Measurements from ENCODE around the gene MRPL28.
"Not testable (repeated sequence)": the region's sequence is repeated elsewhere in the genome, so short reads cannot be mapped to it uniquely, and the experiment has no call there.

Gene MRPL28

DNA sequence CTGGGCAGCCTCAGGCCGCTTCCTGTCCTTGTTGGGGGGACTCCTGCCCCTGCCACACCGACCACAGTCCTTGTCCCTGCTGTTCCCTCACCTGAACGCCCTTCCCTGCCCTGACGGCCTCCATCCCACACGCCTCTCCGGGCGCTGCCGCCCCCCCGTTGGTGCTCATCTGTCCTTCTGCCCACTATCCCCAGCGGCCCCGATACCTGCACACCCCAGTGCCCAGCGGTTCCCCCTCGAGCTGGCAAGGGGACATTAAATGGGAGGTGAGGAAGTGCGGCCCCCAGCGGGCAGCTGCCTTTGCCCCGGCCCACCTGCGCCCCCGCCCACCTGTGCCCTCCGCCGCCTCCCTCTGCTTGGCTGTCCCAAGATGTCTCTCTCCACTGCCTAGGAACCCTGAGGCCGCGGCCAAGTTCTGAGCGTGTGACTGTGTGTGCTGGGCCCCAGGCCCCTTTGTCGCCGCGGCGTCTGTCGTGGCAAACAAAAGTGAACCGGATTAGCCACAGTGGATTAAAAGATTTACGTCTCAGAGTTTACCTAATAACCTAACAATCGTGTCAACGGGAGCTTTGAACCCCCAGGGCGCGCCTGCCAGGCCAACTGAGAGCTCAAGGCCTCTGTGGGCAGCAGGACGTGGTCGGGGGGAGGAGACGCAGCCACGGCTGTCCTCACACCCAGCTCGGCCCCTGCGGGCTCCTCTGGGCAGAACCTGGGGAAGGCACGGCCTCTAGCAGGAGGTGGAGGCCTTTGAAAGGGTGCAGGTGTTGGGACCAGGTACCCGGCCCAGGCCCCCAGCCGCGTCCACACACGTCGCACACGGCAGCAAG, 10.3 kb downstream of the MRPL28 start:
- no peak for DNase-seq (ENCODE audit: low read depth)

DNA sequence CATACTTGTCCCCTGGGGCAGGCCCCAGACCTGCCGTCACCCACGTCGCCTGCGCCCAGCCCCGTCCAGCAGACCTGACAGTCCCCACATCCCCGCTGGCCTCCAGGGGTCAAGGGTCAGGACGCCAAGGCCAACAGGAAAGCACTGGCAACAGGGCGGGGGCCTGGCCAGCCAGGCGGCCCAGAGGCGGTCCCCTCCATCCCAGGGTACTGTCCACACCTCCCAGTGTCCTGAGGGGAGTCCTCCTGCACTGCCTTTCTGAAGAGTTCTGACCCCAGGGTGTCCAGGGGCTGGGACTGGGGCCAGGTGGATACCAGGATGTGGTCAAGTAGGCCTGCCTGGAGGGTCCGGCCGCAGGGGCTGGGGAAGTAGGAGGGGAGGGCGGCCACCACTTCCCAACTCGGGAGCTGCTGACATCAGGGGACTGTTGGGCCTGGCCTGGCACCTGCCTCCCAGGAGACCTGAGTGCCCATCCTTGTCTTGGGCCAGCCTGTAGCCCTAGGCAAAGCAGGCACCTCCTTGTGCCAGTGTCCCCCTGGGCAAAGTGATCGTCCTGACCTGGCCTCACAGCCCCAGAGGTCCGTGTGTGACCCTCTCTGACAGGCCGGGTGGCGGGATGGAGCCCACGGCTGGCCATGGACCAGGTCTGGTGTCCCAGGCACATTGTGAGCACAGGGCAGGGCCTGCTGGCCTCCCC, 11.1 kb downstream of the MRPL28 start:
- DNase-seq (ENCODE audit: low read depth): no peak

DNA sequence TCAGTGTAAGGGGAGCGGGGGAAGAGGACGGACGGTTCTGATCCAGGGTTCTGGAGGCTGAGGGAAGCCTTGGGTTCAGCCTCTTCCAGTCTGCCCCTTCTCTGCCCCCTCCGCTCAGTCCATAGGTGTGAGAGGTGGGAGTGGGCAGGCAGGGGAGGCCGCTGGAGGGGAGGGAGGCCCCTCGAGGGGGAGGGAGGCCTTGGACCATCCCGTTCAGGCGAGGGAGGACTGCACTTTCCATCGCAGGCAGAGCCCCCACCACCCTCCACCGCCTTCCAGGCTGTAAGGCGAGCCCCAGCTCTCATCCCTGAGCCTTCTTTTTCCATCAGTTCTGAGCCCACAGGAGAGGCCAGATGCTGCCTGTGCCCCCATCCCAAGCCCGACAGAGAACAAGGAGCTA, 13.6 kb downstream of the MRPL28 start:
- DNase-seq (ENCODE audit: low read depth): no peak

DNA sequence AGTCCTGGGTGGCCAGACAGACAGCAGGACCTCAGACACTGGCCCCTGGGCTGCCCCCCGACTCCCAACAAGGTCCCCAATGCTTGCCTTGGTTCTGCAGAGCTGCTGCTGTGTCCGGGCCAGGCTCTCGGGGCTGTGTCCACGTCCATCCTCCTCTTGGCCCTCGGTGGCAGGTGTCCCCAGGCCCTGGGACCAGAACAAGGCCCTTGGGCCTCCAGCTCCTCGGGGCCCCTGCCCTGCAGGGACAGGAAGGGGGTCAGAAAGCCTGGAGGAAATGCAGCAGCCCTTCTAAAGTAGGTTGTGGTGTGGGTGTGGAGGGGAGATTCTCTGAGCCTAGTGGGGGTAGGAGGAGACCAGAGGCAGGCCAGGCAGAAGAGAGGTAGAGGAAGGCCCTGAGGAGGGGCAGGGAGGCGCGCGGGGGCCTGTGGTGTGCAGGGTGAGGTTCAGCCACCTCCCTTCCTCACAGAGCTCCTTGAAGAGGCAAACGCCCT, 15.3 kb downstream of the MRPL28 start:
- DNase-seq (ENCODE audit: low read depth): peak; percentile 32

DNA sequence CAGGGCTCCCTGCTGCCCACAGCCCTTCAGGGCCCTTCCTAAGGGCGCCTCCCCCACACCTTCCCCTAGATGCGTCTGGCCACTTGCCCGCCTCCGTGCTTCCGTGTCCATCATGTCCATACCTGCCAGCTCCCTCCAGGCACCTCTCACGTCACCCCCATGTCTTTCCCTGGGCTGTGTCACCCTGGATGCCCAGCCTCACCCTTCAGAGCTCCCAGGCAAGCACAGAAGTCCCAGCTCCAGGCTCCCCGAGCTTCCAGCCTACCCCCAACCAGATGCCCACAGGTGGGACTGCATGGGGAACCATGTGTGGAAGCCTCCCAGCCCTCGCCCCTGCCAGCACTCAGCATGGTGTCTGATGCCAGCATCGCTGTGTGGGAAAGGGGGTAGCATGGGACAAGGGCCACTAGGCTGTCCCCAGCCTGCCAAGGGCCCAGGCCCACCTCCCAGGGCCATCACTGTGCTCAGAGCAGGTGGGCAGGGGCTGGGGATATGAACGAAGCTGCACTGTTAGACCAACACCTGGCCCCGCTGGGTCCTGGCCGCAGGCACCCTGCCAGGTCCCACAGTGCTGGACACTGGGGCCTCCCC, 16.0 kb downstream of the MRPL28 start:
- DNase-seq (ENCODE audit: low read depth): no peak

DNA sequence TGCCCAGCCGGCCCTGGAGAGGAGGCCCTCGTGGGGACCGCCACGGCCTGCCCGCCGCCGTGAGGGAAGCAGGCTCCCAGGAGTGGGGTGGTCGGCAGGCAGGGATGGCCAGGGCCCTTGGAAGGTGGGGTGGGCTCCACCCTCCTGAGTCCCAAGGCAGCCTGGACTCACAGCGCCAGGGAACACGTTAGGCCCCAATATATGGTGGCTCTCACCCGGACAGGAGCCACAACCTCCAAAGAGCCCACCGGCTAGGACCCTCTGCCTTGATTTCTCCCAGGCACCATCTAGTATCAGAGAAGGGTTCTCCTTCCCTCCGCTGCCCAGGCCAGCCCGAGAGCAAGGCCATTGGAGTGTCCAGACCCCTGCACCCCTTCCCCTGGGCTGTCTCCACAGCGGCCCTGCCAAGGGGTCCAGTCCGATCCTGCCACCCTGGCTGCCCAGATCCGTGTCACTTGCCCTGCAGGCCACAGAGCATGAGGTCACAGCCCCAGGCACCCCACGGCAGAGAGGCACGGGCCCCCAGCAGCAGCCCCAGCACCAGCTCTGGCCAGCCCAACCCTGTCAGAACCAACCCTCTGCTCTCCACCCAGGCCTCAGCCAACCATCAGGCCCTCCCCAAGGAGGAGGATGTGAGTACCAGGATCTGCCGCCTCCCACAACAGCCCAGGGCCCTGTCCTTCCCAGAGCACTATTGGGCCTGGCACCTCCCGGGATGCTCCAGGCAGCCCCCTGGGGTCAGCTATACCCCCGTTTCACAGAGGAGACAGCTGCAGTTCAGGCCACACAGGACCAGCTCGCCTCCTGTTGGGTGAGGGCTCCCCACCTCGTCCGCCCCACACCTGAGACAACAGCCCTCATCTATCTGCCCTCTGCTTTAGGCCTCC, 16.7 kb downstream of the MRPL28 start:
- DNase-seq (ENCODE audit: low read depth): no peak

DNA sequence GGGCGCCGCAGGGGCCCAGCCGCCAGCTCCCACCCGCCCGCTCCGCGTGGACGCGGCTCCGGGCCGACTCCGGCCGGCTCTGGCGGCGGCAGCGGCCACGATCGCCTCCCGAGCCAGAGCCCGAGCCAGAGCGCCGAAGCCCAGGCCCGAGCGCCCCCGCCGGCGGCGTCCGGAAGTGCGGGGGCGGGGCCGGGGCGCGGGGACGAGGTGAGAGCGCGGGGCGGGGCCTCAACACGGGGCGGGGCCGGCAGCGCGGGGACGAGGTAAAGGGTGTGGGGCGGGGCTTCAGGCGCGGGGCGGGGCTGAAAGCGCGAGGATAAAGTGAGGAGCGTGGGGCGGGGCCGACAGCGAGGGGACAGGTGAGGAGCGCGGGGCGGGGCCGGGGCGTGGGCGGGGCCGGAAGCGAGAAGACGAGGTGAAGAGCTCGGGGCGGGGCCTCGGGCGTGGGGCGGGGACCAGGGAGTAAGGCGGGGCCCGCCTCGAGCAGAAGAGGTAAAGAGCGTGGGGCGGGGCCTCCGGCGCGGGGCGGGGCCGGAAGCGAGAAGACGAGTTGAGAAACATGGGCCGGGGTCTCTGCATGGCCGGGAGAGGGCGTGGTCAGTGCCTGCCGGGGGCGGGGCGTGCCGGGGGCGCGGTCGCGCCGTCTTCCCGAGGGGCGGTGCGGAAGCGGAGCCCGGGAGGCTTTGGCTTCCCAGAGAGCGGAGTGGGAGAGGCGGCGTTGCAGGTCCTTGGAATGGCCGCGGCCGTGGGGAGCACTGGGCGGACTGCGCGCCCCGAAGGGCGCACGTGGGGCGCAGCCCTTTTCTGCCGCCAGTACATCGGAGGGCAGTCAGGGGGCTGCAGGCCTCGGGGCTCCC, 17.6 kb downstream of the MRPL28 start, which contains the start of gene AXIN1:
Gene AXIN1, minus strand, starts transcription at position 177 of the 857 bp plus-strand sequence. CDS start 5,698 bp downstream, outside the sequence.
- DNase-seq (ENCODE audit: low read depth): peak; percentile 100

DNA sequence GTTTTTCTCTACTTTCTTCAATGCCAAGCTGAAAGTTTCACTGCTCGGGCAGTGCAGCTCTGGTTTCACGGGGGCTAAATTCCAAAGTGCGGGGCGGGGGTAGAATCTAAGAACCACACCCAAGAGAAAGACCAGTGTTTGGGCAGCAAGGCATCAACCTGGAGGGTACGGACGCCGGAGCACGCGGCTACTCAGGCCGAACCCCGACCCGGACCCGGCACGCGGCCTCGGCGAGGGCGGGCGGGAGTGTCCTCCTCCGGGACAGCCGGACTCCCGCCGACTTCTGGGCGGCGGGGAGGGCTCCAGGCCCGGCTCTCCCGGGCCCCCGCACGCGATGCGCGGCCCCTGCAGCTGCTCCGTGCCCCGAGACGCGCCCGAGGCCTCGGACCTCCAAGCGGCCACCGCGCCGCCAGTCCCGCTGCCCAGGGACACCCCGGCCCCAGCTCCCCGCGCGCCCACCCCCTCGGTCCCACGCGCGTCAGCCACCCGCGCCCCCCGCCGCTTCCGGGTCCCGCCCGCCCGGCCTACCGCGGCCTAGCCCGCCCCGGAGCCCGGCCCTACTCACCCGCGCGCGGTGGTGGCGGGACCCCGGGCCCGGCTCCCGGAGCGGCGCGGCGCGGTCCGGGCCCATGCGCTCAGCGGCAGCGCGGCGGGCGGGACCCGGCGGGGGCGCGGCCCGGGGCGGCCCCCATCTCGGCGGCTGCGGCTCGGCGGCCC, 18.4 kb downstream of the MRPL28 start:
- no peak for DNase-seq (ENCODE audit: low read depth)

DNA sequence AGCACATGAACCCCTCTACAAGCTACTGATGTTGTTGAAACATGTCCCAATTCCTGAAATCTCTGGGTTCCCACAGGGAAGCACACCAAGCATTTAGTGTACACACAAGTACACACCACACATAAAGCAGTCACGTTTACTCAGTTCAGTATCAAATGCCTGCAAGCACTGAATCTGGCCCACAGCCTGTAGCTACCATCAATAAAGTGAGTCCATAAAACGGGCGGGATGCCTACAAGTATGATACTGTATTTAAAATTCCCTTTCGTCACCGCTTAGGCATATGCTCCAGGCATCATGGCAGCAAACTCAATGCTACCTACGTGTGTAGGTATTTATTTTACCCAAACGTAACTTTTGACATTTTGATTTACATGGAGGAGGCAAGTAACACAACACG, 20.1 kb downstream of the MRPL28 start:
- no peak for DNase-seq (ENCODE audit: low read depth)

DNA sequence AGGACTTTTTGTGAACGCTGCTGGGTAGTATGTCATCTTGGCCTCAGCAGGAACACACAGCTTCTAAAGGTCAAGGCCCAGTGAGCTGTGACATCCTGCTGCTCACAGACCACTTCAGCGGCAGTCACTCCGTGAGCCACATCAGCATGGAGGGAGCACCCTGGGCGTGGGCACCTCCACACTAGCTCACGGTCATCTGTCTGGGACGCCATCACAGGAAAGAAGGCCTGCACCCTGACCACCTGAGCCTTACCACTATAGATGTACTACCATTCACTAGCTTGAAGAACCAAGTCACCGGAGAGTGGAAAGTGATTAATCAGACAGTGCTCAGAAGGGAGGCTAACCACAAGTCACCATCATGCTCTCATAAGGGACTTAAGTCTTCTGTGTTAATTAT, 21.1 kb downstream of the MRPL28 start:
- no peak for DNase-seq (ENCODE audit: low read depth)

DNA sequence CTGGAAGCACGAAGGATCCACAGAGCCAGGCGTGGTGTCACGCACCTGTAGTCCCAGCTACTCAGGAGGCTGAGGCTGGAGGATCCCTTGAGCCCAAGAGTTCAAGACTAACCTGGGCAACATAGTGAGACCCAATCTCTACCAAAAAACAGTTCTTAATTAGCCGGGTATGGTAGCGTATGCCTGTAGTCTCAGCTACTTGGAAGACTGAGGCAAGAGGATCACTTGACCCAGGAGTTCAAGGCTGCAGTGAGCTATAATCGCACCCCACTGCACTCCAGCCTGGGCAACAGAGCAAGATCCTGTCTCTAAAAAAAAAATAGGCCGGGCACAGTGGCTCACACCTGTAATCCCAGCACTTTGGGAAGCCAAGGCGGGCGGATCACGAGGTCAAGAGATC, 21.8 kb downstream of the MRPL28 start:
- not testable (repeated sequence) for DNase-seq (ENCODE audit: low read depth)

DNA sequence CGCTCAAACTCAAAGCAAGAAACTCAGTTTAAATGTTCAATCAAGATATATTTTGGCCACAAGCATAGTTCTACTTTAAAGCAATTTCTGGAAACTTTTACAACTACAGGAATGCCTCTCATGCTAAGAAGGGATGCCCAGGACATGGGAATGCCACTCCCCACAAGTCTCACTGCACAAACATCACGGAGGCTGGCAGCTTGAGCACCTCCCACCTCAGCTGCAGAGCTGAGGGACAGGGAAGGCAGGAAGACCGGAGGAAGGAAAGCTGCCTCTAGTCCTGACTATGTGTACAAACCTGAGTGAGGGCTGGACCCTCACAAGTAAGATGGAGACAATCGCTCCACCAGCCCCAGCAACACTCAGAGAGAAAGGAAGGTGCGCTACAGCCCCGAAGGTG, 23.1 kb downstream of the MRPL28 start:
- DNase-seq (ENCODE audit: low read depth): no peak

DNA sequence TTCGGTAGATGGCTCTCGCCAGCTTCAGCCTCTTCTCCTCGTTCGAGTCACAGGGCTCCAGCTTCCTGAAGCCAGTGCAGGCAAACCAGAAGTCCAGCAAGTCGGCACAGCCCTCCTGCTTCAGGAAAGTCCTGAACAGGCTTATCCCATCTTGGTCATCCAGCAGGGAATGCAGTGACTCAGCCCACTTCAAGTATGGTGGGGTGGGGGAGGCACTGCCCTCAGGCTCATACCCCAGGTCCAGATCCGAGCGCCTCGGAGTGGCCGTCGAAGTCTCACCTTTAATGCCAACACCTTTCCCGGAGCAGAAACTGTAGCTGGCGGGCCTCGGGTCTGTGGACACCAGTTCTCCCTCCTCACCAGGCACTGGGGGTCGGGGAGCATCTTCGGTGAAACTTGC, 23.8 kb downstream of the MRPL28 start:
- no peak for DNase-seq (ENCODE audit: low read depth)

DNA sequence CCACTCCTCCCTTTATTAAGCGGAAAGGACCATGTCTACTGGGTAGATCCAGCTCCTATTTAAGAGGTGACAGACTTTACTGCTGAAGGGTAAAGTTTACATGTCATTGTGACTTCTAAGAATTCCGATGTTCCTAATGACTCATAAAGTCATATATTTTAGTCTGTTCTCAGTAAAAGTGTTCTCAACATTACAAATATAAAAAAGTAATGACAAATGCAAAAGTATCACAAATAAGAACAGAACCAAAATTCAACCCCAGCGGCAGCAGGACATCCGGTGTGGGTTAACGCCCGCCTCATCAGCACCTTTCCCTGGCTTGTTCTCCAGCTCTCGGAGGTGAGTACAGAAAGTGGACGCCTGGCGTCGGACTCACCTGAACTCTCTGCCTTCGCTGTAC, 24.6 kb downstream of the MRPL28 start:
- DNase-seq (ENCODE audit: low read depth): no peak

DNA sequence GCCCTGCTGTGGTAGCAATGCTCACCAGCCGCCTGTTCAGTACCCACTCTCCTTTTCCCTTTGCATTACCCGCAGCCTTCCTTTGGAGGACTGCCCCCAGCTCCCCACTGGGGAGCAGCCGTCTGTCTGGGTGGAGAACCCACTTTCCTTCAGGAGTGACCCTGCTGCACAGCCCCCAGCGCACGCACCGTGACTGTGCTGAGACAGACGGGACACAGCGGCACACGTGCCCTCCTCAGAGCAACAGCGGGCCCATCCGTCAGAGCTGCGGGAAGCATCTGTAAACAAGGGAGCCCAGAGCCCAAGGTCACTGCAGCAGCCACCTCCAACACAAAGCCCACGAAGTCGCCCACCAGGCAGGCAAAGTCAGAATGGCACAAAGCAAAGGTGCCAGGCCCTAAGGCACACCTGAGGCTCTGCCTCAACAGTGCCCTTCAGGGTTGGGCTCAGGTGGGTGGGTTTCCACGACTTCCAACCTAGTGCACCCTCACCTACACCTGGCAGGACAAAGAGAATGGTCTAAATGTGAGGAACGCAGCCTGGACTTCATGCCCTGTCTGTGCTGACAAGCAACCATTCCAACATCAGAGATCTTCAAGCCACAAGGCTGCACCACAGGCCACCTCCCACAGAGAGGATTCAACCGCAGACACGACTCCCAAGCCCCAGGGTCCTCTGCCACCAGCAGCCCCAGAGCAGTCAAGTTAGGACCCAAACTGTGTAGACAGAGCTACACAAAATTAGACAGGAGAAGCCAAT, 27.7 kb downstream of the MRPL28 start:
- no peak for DNase-seq (ENCODE audit: low read depth)

DNA sequence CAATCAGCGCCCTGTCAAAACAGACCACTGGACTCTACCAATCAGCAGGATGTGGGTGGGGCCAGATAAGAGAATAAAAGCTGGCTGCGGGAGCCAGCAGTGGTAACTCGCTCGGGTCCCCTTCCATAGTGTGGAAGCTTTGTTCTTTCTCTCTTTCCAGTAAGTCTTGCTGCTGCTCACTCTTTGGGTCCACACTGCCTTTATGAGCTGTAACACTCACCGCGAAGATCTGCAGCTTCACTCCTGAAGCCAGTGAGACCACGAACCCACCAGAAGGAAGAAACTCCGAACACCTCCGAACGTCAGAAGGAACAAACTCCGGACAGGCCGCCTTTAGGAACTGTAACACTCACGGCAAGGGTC, 28.4 kb downstream of the MRPL28 start:
- not testable (repeated sequence) for DNase-seq (ENCODE audit: low read depth)

DNA sequence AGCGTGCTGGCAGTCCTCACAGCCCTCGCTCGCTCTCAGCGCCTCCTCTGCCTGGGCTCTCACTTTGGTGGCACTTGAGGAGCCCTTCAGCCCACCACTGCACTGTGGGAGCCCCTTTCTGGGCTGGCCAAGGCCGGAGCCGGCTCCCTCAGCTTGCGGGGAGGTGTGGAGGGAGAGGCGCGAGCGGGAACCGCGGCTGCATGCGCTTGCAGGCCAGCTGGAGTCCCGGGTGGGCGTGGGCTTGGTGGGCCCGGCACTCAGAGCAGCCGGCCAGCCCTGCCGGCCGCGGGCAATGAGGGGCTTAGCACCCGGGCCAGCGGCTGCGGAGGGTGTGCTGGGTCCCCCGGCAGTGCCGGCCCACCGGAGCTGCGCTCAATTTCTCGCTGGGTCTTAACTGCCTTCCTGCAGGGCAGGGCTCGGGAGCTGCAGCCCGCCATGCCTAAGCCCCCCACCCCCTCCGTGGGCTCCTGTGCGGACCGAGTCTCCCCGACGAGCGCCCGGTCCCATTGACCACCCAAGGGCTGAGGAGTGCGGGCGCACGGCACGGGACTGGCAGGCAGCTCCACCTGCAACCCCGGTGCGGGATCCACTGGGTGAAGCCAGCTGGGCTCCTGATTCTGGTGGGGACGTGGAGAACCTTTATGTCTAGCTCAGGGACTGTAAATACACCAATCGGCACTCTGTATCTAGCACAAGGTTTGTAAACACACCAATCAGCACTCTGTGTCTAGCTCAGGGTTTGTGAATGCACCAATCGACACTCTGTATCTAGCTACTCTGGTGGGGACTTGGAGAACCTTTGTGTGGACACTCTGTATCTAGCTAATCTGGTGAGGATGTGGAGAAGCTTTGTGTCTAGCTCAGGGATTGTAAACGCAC, 29.0 kb downstream of the MRPL28 start:
- DNase-seq (ENCODE audit: low read depth): not testable (repeated sequence)

DNA sequence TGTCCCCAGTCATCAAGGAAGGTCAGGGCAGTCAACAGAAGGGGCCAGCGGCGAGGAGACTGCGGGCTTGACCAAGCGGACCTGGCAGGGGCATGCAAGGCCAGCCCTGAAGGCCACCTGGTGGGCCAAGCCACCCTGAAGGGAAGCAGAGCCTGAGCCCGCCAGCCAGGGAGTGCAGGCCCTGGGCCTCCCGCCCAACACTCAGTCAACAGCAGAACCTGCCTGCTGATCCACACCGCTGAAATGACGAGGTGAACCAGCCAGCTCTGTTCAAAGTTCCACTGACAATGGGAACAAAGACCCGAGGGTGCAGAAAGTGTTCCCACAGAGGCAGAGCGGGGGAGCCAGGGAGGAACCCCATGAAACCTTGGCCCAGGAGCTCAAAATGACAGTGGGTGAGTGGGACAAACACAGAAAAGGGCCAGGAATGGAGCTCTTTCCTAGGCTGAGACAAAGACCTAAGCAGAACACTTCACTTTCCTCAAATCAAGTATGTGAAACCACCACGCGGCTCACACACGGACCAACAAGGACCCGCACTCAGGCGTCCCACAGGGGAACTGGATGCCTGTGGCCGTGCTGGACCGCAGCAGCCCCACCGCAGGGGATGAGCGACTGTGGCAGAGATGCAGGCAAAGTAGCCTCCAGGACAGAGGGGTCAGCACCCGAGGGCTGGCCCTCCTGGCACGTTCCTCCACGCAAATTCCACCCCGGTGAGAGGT, 29.8 kb downstream of the MRPL28 start:
- no peak for DNase-seq (ENCODE audit: low read depth)
